HCT116 (cell line): ENCODE measurements around the gene DUSP28.

Experiments
- CEBPB ChIP-seq: IDR thresholded peaks from 2 replicates; pipeline ENCODE4 v1.6.1; 2012; ENCODE audit warnings: low read depth
- CTCF ChIP-seq, 3 experiments: fragments of 200-600 bp in 1 of 3; sonication (generic) in 1 of 3; IDR thresholded peaks in 2 of 3; conservative IDR thresholded peaks in 1 of 3; 2 replicates each; pipeline ENCODE4 v1.5.1; 2012 to 2017; ENCODE audit warnings: low read depth in 2 of 3, low read length in 2 of 3, antibody characterized with exemption in 1 of 3, borderline replicate concordance in 1 of 3, control low read depth in 1 of 3, mild to moderate bottlenecking in 1 of 3, mixed read lengths in 1 of 3, mixed run types in 1 of 3, moderate library complexity in 1 of 3; ENCODE audit not compliant: insufficient read depth in 1 of 3
- EZH2 ChIP-seq: fragments of 200-600 bp; sonication (generic); IDR thresholded peaks from 2 replicates; pipeline ENCODE4 v1.6.1; 2017; ENCODE audit warnings: antibody characterized with exemption, mixed run types
- EZH2phosphoT487 ChIP-seq: fragments of 200-600 bp; IDR thresholded peaks from 2 replicates; pipeline ENCODE4 v1.6.1; 2018; ENCODE audit warnings: antibody characterized with exemption, borderline replicate concordance
- POLR2A ChIP-seq: IDR thresholded peaks from 2 replicates; pipeline ENCODE4 v1.7.0; 2011; ENCODE audit warnings: borderline replicate concordance; ENCODE audit not compliant: insufficient read depth, insufficient read length; ENCODE audit errors: extremely low read depth
- POLR2AphosphoS5 ChIP-seq: IDR thresholded peaks from 2 replicates; pipeline ENCODE4 v1.6.1; 2011; ENCODE audit warnings: mild to moderate bottlenecking, low read depth, low read length, moderate library complexity
- TF ChIP-seq, protein P1 (sequence below): IDR thresholded peaks from 2 replicates; pipeline ENCODE4 v1.6.1; 2012; ENCODE audit warnings: low read depth

DNA sequence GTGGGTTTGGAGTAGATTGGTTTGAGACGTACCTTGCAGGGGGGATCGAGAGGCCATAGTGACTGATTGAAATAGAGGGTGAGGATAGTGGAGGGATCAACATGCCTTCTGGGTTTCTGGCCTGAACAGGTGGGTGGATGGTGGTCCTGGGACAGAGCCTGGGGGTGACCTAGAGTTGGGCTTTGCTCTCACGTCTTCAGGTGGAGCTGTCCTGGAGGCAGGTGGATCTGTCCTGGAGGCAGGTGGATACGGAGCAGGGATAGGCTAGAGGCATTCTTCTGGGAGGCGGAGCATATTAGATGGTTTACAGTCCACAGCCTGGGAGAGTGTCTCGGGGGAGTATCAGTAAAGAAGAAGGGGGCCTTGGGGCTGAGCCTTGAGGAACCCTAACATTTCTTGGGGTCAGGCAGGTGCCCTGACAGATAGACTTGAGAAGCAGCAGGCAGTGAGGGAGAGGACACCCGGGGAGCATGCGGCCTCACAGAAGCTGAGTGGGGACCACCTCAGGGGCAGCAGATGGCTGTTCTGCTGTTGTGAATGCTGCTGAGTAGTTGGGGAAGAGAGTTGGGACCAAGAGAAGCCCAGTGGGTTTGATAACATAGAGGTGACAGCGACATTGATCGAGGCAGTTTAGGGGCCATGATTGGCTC, 28.0 kb downstream of the DUSP28 start:
- TF ChIP-seq CTCF (IDR thresholded peaks at IDR 0.05 in 2 of 3, conservative IDR thresholded peaks at IDR 0.05 in 1 of 3; ENCODE audit: borderline replicate concordance in 1 of 3, insufficient read depth in 1 of 3, low read depth in 2 of 3, low read length in 2 of 3) (no peak), CEBPB (no peak), EZH2phosphoT487 (no peak), EZH2 (no peak), POLR2A (no peak), POLR2AphosphoS5 (no peak)
- TF ChIP-seq, protein P1, sequence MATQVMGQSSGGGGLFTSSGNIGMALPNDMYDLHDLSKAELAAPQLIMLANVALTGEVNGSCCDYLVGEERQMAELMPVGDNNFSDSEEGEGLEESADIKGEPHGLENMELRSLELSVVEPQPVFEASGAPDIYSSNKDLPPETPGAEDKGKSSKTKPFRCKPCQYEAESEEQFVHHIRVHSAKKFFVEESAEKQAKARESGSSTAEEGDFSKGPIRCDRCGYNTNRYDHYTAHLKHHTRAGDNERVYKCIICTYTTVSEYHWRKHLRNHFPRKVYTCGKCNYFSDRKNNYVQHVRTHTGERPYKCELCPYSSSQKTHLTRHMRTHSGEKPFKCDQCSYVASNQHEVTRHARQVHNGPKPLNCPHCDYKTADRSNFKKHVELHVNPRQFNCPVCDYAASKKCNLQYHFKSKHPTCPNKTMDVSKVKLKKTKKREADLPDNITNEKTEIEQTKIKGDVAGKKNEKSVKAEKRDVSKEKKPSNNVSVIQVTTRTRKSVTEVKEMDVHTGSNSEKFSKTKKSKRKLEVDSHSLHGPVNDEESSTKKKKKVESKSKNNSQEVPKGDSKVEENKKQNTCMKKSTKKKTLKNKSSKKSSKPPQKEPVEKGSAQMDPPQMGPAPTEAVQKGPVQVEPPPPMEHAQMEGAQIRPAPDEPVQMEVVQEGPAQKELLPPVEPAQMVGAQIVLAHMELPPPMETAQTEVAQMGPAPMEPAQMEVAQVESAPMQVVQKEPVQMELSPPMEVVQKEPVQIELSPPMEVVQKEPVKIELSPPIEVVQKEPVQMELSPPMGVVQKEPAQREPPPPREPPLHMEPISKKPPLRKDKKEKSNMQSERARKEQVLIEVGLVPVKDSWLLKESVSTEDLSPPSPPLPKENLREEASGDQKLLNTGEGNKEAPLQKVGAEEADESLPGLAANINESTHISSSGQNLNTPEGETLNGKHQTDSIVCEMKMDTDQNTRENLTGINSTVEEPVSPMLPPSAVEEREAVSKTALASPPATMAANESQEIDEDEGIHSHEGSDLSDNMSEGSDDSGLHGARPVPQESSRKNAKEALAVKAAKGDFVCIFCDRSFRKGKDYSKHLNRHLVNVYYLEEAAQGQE: no peak
